ENCODE results near the gene ADGRD1. TPM values are rescaled to one million over a fixed set of nuclear protein-coding genes. Genes with fewer than 3 reads are reported as not detected.
"Not testable (repeated sequence)": the region's sequence is repeated elsewhere in the genome, so short reads cannot be mapped to it uniquely, and the experiment has no call there.

ADGRD1 gene
- total and polyA plus RNA-seq, 4 donors = 2.1 to 97.6 (median 31.0) TPM

GRCh38 chr12:131122631-131123030 lies 168.9 kb downstream of the ADGRD1 start:
- no peaks in the 10 kb centered on the region for H3K36me3 ChIP-seq (ENCODE audit: control insufficient read depth in 1 of 2, insufficient read depth in 2 of 2, low read length in 1 of 2)
- no peaks in the 10 kb centered on the region for H3K4me1 ChIP-seq (ENCODE audit: control insufficient read depth in 1 of 2, insufficient read depth in 2 of 2, low read length in 2 of 2)
- intact Hi-C loops (cut with DNase I) = no loop called here
- H3K9me3 ChIP-seq (ENCODE audit: control insufficient read depth, low read length) = no peaks in the 10 kb centered on the region
- WGBS, 2 donors = 91 to 95% methylated on average over 7 of the region's 7 CpGs
- H3K27ac ChIP-seq (ENCODE audit: low read depth in 1 of 2, low read length in 2 of 2) = no peak overlapping the region
- DNase-seq (peak in 1 of 2 donors; percentile 31), ATAC-seq (ENCODE audit: low FRiP score) (no peak)
- no peaks in the 10 kb centered on the region for H3K27me3 ChIP-seq (ENCODE audit: control insufficient read depth in 1 of 2, insufficient read depth in 2 of 2, low read length in 1 of 2)
- no peak overlapping the region for H3K4me3 ChIP-seq (ENCODE audit: low read length in 2 of 2)

GRCh38 chr12:131123817-131124216 lies 170.1 kb downstream of the ADGRD1 start:
- Histone ChIP-seq H3K36me3 (ENCODE audit: control insufficient read depth in 1 of 2, insufficient read depth in 2 of 2, low read length in 1 of 2) (no peaks in the 10 kb centered on the region), H3K27me3 (ENCODE audit: control insufficient read depth in 1 of 2, insufficient read depth in 2 of 2, low read length in 1 of 2) (no peaks in the 10 kb centered on the region), H3K4me1 (ENCODE audit: control insufficient read depth in 1 of 2, insufficient read depth in 2 of 2, low read length in 2 of 2) (no peaks in the 10 kb centered on the region), H3K4me3 (ENCODE audit: low read length in 2 of 2) (no peak overlapping the region), H3K27ac (ENCODE audit: low read depth in 1 of 2, low read length in 2 of 2) (no peak overlapping the region), H3K9me3 (ENCODE audit: control insufficient read depth, low read length) (no peaks in the 10 kb centered on the region)
- ATAC-seq (ENCODE audit: low FRiP score) (no peak), DNase-seq (peak in 1 of 2 donors; percentile 66)
- intact Hi-C loops (cut with DNase I) = no loop called here
- WGBS, 2 donors = 87 to 90% methylated on average over 10 of the region's 10 CpGs

DNA sequence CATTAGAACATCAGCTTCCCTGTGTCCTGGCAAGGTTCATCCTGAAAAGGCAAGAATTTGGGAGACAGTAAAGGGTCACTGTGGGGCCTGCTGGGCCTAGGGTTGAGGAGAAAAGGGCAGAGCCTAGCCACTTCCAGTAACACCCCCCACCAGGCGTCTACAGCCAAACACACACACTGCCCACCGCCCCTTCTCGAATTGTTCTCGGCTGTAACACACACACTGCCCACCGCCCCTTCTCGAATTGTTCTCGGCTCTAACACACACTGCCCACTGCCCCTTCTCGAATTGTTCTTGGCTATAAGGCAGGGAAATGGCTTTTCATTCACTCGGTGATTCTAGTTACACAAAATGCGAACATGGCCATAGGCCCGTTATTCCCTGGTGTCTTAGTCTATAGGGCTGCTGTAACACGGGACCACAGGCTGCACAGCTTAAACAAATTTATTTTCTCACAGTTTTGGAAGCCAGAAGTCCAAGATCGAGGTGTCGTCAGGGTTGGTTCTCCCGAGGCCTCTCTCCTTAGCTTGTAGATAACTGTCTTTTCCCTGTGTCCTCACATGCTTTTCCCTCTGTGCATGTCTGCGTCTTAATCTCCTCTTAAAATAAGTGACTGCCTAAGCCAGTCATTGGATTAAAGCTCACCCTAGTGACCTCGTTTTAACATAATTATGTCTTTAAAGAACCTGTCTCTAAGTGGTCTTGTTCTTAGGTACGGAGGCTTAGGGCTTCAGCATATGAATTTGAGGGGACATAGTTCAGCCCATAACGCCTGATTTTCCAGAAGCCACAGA lies 171.0 kb downstream of the ADGRD1 start:
- Histone ChIP-seq H3K36me3 (ENCODE audit: control insufficient read depth in 1 of 2, insufficient read depth in 2 of 2, low read length in 1 of 2) (no peaks in the 10 kb centered on the region), H3K9me3 (ENCODE audit: control insufficient read depth, low read length) (no peaks in the 10 kb centered on the region), H3K4me3 (ENCODE audit: low read length in 2 of 2) (no peak overlapping the region), H3K4me1 (ENCODE audit: control insufficient read depth in 1 of 2, insufficient read depth in 2 of 2, low read length in 2 of 2) (no peaks in the 10 kb centered on the region), H3K27me3 (ENCODE audit: control insufficient read depth in 1 of 2, insufficient read depth in 2 of 2, low read length in 1 of 2) (no peaks in the 10 kb centered on the region), H3K27ac (ENCODE audit: low read depth in 1 of 2, low read length in 2 of 2) (no peak overlapping the region)
- DNase-seq (peak in 1 of 2 donors; percentile 13), ATAC-seq (ENCODE audit: low FRiP score) (no peak)
- WGBS, 2 donors = 90 to 91% methylated on average over 19 of the region's 19 CpGs
- intact Hi-C loops (cut with DNase I) = no loop called here

- DNase-seq (no peak), ATAC-seq (ENCODE audit: low FRiP score) (no peak)
- intact Hi-C loops (cut with DNase I) = no loop called here
- H3K4me3 ChIP-seq (ENCODE audit: low read length in 2 of 2) = no peak overlapping the region
- H3K4me1 ChIP-seq (ENCODE audit: control insufficient read depth in 1 of 2, insufficient read depth in 2 of 2, low read length in 2 of 2) = no peaks in the 10 kb centered on the region
- H3K36me3 ChIP-seq (ENCODE audit: control insufficient read depth in 1 of 2, insufficient read depth in 2 of 2, low read length in 1 of 2) = no peaks in the 10 kb centered on the region
- 92 to 93% methylated on average over 7 of the region's 7 CpGs for WGBS, 2 donors
- H3K27me3 ChIP-seq (ENCODE audit: control insufficient read depth in 1 of 2, insufficient read depth in 2 of 2, low read length in 1 of 2) = no peaks in the 10 kb centered on the region
- H3K27ac ChIP-seq (ENCODE audit: low read depth in 1 of 2, low read length in 2 of 2) = no peak overlapping the region
- no peaks in the 10 kb centered on the region for H3K9me3 ChIP-seq (ENCODE audit: control insufficient read depth, low read length)
Measured at GRCh38 chr12:131126662-131127173, 173.0 kb downstream of the ADGRD1 start.

DNA sequence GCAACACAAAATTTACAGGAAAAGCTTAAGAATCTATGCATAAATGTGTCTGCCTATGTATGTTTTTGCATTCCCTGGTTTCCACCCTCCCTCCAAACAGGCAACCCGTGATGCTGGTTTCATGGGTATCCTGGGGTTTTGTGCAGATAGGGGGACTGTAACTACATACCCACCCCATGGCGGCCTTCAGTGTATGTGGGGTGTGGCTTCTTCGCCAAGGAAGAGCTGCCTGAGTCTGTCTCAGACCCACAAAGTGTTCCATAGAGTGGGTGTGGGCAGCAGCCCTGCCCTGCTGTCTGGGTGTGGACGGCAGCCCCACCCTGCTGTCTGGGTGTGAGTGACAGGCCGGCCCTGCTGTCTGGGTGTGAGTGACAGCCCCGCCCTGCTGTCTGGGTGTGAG lies 174.8 kb downstream of the ADGRD1 start:
- 97 to 99% methylated on average over 6 of the region's 6 CpGs for WGBS, 2 donors
- H3K4me3 ChIP-seq (ENCODE audit: low read length in 2 of 2) = no peak overlapping the region
- H3K36me3 ChIP-seq (ENCODE audit: control insufficient read depth in 1 of 2, insufficient read depth in 2 of 2, low read length in 1 of 2) = no peaks in the 10 kb centered on the region
- no peaks in the 10 kb centered on the region for H3K4me1 ChIP-seq (ENCODE audit: control insufficient read depth in 1 of 2, insufficient read depth in 2 of 2, low read length in 2 of 2)
- DNase-seq (peak in 1 of 2 donors; percentile 25), ATAC-seq (ENCODE audit: low FRiP score) (no peak)
- H3K9me3 ChIP-seq (ENCODE audit: control insufficient read depth, low read length) = no peaks in the 10 kb centered on the region
- H3K27me3 ChIP-seq (ENCODE audit: control insufficient read depth in 1 of 2, insufficient read depth in 2 of 2, low read length in 1 of 2) = no peaks in the 10 kb centered on the region
- no peak overlapping the region for H3K27ac ChIP-seq (ENCODE audit: low read depth in 1 of 2, low read length in 2 of 2)
- intact Hi-C loops (cut with DNase I) = no loop called here

- DNase-seq = peak in 1 of 2 donors; percentile 50
- H3K4me3 ChIP-seq (ENCODE audit: low read length in 2 of 2); H3K27me3 ChIP-seq (ENCODE audit: control insufficient read depth in 1 of 2, insufficient read depth in 2 of 2, low read length in 1 of 2); H3K4me1 ChIP-seq (ENCODE audit: control insufficient read depth in 1 of 2, insufficient read depth in 2 of 2, low read length in 2 of 2); intact Hi-C loops (cut with DNase I); ATAC-seq (ENCODE audit: low FRiP score); H3K27ac ChIP-seq (ENCODE audit: low read depth in 1 of 2, low read length in 2 of 2); H3K36me3 ChIP-seq (ENCODE audit: control insufficient read depth in 1 of 2, insufficient read depth in 2 of 2, low read length in 1 of 2); H3K9me3 ChIP-seq (ENCODE audit: control insufficient read depth, low read length): not testable (repeated sequence)
- 93 to 95% methylated on average over 20 of the region's 20 CpGs for WGBS, 2 donors
Measured at GRCh38 chr12:131128966-131129619, 175.4 kb downstream of the ADGRD1 start.

- Histone ChIP-seq H3K4me3 (ENCODE audit: low read length in 2 of 2) (no peak overlapping the region), H3K27ac (ENCODE audit: low read depth in 1 of 2, low read length in 2 of 2) (no peak overlapping the region), H3K27me3 (ENCODE audit: control insufficient read depth in 1 of 2, insufficient read depth in 2 of 2, low read length in 1 of 2) (no peaks in the 10 kb centered on the region), H3K36me3 (ENCODE audit: control insufficient read depth in 1 of 2, insufficient read depth in 2 of 2, low read length in 1 of 2) (no peaks in the 10 kb centered on the region), H3K4me1 (ENCODE audit: control insufficient read depth in 1 of 2, insufficient read depth in 2 of 2, low read length in 2 of 2) (no peaks in the 10 kb centered on the region), H3K9me3 (ENCODE audit: control insufficient read depth, low read length) (no peaks in the 10 kb centered on the region)
- intact Hi-C loops (cut with DNase I) = no loop called here
- ATAC-seq (ENCODE audit: low FRiP score) (no peak), DNase-seq (peak in 1 of 2 donors; percentile 49)
- 84% methylated on average over 11 of the region's 11 CpGs for WGBS, 2 donors
Measured at GRCh38 chr12:131129839-131130238, 176.1 kb downstream of the ADGRD1 start.

DNA sequence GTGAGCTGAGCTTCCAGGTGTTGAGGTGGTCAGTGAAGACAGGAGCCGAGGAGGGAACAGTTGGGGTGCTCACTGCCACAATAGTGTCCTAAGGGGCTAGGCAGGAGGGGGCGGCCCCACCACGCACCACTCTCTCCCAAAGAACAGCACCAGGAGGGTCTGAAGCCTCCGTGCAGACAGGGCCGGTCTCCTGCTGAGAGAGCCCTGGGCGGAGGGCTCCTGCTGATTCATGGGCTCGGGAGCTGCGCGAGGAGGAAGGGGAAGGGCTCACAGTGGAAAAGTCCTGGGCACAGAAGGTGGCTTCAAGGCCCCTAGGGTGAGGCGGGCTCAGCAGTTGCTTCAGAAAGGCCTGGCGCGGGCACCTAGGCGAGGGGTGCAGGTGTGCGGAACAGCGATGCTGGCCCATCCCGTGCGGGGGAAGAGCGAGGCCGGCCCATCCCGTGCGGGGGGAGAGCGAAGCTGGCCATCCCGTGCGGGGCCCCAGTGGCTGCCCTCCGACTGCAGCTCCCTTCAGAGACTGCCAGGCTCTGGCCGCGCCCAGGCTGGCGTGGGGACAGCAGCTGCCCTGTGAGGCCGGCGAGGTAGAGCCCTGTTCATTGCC lies 176.7 kb downstream of the ADGRD1 start:
- no peaks in the 10 kb centered on the region for H3K4me1 ChIP-seq (ENCODE audit: control insufficient read depth in 1 of 2, insufficient read depth in 2 of 2, low read length in 2 of 2)
- H3K27ac ChIP-seq (ENCODE audit: low read depth in 1 of 2, low read length in 2 of 2) = no peak overlapping the region
- peak in 1 of 2 donors; percentile 75 for DNase-seq
- no peaks in the 10 kb centered on the region for H3K27me3 ChIP-seq (ENCODE audit: control insufficient read depth in 1 of 2, insufficient read depth in 2 of 2, low read length in 1 of 2)
- 91 to 93% methylated on average over 29 to 30 of the region's 30 CpGs for WGBS, 2 donors
- H3K4me3 ChIP-seq (ENCODE audit: low read length in 2 of 2) = no peak overlapping the region
- H3K36me3 ChIP-seq (ENCODE audit: control insufficient read depth in 1 of 2, insufficient read depth in 2 of 2, low read length in 1 of 2) = no peaks in the 10 kb centered on the region
- intact Hi-C loops (cut with DNase I) = no loop called here
- no peak for ATAC-seq (ENCODE audit: low FRiP score)
- no peaks in the 10 kb centered on the region for H3K9me3 ChIP-seq (ENCODE audit: control insufficient read depth, low read length)

Measured in aorta (tissue), 5 donors.